Astrocyte (in vitro differentiated cells and primary cell): Measurements from ENCODE around the gene LIM2. TPM values are rescaled to one million over a fixed set of nuclear protein-coding genes. Genes with fewer than 3 reads are reported as not detected.

Source experiments
- DNase-seq: peaks from one replicate; pipeline ENCODE4 v3.0.0-alpha.2; 2010; ENCODE audit warnings: low read depth
- FAIRE-seq: peaks from 2 replicates; lab custom pipeline; 2011; peaks lifted over from hg19 to GRCh38; lab: Jason Lieb, UNC
- H2AFZ ChIP-seq: 2 replicates; pipeline ENCODE4 v1.6.0; 2012; ENCODE audit warnings: low read depth, low read length, inconsistent platforms
- H3K27ac ChIP-seq: 2 replicates; pipeline ENCODE4 v1.5.1; 2011; ENCODE audit warnings: low read depth, low read length, inconsistent platforms
- H3K27me3 ChIP-seq: 2 replicates; pipeline ENCODE4 v1.6.0; 2011; ENCODE audit warnings: low read length, inconsistent platforms; ENCODE audit not compliant: insufficient read depth
- H3K36me3 ChIP-seq: 2 replicates; pipeline ENCODE4 v1.5.1; 2011; ENCODE audit warnings: low read length, inconsistent platforms; ENCODE audit not compliant: insufficient read depth
- H3K4me1 ChIP-seq: 2 replicates; pipeline ENCODE4 v1.5.1; 2011; ENCODE audit warnings: low read length, inconsistent platforms; ENCODE audit not compliant: insufficient read depth
- H3K4me2 ChIP-seq: 2 replicates; pipeline ENCODE4 v1.6.0; 2012; ENCODE audit warnings: low read length, inconsistent platforms
- H3K4me3 ChIP-seq: 2 replicates; pipeline ENCODE4 v1.5.1; 2011; ENCODE audit warnings: low read depth, mild to moderate bottlenecking, low read length, inconsistent platforms; ENCODE audit not compliant: insufficient read depth
- H3K79me2 ChIP-seq: 2 replicates; pipeline ENCODE4 v1.6.0; 2012; ENCODE audit warnings: mild to moderate bottlenecking, low read length, inconsistent platforms; ENCODE audit not compliant: insufficient read depth
- H3K9ac ChIP-seq: 2 replicates; pipeline ENCODE4 v1.6.0; 2012; ENCODE audit warnings: mild to moderate bottlenecking, low read length, inconsistent platforms
- H3K9me3 ChIP-seq: 2 replicates; pipeline ENCODE4 v1.5.1; 2012; ENCODE audit warnings: low read depth, mild to moderate bottlenecking, low read length, inconsistent platforms; ENCODE audit not compliant: insufficient read depth
- H4K20me1 ChIP-seq: 2 replicates; pipeline ENCODE4 v1.6.0; 2012; ENCODE audit warnings: low read length, inconsistent platforms; ENCODE audit not compliant: insufficient read depth
- H3K27ac Mint-ChIP-seq: one replicate; pipeline ENCODE4 v1.8.0; 2021; ENCODE audit warnings: mild to moderate bottlenecking, mixed read lengths; ENCODE audit not compliant: unreplicated experiment
- H3K27me3 Mint-ChIP-seq: one replicate; pipeline ENCODE4 v1.8.0; 2021; ENCODE audit warnings: low read depth, mixed read lengths; ENCODE audit not compliant: unreplicated experiment
- H3K36me3 Mint-ChIP-seq: one replicate; pipeline ENCODE4 v1.8.0; 2021; ENCODE audit warnings: low read depth, mixed read lengths; ENCODE audit not compliant: unreplicated experiment
- H3K4me1 Mint-ChIP-seq: one replicate; pipeline ENCODE4 v1.8.0; 2021; ENCODE audit warnings: low read depth, mixed read lengths; ENCODE audit not compliant: unreplicated experiment
- H3K4me3 Mint-ChIP-seq: one replicate; pipeline ENCODE4 v1.8.0; 2021; ENCODE audit warnings: mild to moderate bottlenecking, moderate library complexity, mixed read lengths; ENCODE audit not compliant: unreplicated experiment
- H3K9me3 Mint-ChIP-seq: one replicate; pipeline ENCODE4 v1.8.0; 2021; ENCODE audit warnings: mild to moderate bottlenecking, mixed read lengths; ENCODE audit not compliant: unreplicated experiment
- CTCF ChIP-seq: IDR thresholded peaks from 2 replicates; pipeline ENCODE4 v1.5.1; 2011; ENCODE audit warnings: low read depth, mild to moderate bottlenecking, inconsistent platforms, low read length, moderate library complexity; ENCODE audit not compliant: insufficient read depth
- EZH2 ChIP-seq: IDR thresholded peaks from 2 replicates; pipeline ENCODE4 v1.6.1; 2012; ENCODE audit warnings: mild to moderate bottlenecking, low read length, inconsistent platforms; ENCODE audit not compliant: insufficient read depth
- total RNA-seq: library from RNA; stranded (reverse); gene quantifications from 2 replicates; pipeline ENCODE4 v1.2.1, GENCODE V29; 2021

The LIM2 gene
- total RNA-seq, 1 donor from 2014 or later = not detected

DNA sequence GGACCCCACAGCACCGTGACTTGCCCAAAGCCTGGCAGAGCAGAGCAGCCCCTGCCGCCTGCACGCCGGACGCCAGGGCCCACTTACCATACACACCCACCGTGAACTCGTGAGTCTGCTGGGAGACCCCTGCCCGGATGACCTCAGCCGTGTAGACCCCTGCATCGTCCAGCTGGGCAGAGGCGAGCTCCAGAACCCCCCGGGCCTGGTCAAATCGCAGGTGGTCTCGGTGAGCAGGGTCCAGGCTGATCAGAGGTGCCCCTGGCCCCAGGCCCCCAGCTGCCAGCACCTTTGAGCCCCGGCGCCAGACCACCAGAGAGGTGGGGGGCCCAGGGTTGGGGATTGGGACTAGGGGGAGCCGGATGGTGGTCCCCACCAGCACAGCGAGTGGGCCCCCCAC, 46.7 kb downstream of the LIM2 start:
- no peaks in the 10 kb centered on the region for H3K79me2 ChIP-seq
- H3K4me2 ChIP-seq = no peak overlapping the region
- FAIRE-seq = no peak
- Mint-ChIP-seq H3K4me1 (no peaks in the 10 kb centered on the region), H3K36me3 (peaks cover 10% of the 10 kb centered on the region), H3K27ac (no peak overlapping the region), H3K9me3 (no peaks in the 10 kb centered on the region), H3K27me3 (peaks cover 17% of the 10 kb centered on the region), H3K4me3 (peak overlapping the region; percentile 69)
- no peak overlapping the region for H3K27ac ChIP-seq
- no peak for DNase-seq
- H3K36me3 ChIP-seq = no peaks in the 10 kb centered on the region
- no peaks in the 10 kb centered on the region for H3K9me3 ChIP-seq
- H2AFZ ChIP-seq = no peak overlapping the region
- H4K20me1 ChIP-seq = no peaks in the 10 kb centered on the region
- no peak overlapping the region for H3K9ac ChIP-seq
- no peaks in the 10 kb centered on the region for H3K27me3 ChIP-seq
- H3K4me1 ChIP-seq = peaks cover 3% of the 10 kb centered on the region
- H3K4me3 ChIP-seq = no peak overlapping the region
- no peak for TF ChIP-seq CTCF
- TF ChIP-seq EZH2 = no peak

DNA sequence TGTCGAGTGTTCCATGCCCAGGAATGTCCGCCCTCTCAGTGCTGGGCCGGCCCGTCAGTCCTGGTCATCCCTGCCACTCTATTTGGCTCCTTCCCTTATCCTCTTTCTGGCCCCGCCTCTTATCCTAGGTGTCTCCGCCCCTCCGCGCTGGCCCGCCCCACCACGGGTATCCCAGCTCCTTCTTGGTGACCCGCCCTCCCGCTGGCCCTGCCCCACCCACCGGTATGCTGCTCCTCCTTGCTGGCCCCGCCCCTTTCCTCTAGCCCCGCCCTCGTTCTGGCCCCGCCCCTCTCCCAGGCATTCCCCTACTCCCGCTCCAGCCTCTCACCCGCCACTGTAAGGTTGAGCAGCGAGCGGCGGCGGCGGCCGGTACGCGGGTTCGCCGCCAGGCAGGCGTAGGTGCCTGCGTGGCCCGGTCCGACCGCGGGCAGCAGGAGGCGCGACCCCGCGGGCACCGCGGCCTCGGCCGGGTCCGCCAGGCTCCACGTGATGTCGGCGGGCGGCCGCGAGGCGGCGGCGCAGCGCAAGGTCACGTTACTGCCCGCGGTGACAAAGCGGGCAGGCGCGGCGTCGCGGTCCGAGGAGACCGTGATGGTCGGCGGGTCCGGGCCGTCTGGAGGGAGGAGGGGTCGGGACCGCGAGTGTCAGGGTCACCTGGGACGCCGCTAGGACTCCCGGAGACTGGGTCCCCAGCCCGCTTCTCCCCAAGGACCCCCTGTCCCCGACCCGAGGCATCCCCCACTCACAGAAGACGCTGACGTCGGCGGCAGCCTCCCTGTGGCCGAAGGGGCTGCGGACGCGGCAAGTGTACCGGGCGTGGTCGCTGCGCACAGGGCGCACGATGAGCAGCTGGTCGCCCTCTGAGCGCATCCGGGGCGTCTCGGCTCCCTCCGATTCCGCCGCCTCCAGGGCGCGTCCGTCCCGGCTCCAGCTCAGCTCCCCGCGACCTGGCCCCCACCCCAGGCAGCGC, 47.8 kb downstream of the LIM2 start:
- peak overlapping the region; percentile 54 for H3K4me3 ChIP-seq
- no peak overlapping the region for H3K27ac ChIP-seq
- H3K79me2 ChIP-seq = no peaks in the 10 kb centered on the region
- H3K27ac Mint-ChIP-seq = peak overlapping the region; percentile 78
- no peaks in the 10 kb centered on the region for H3K36me3 ChIP-seq
- H3K27me3 ChIP-seq = no peaks in the 10 kb centered on the region
- H3K4me2 ChIP-seq = peak overlapping the region; percentile 83
- no peaks in the 10 kb centered on the region for H3K4me1 Mint-ChIP-seq
- H3K4me3 Mint-ChIP-seq = peak overlapping the region; percentile 94
- FAIRE-seq (no peak), DNase-seq (peak; percentile 86)
- peak overlapping the region; percentile 80 for H2AFZ ChIP-seq
- H3K36me3 Mint-ChIP-seq = peaks cover 8% of the 10 kb centered on the region
- peak overlapping the region; percentile 57 for H3K9ac ChIP-seq
- H3K9me3 Mint-ChIP-seq = no peaks in the 10 kb centered on the region
- H3K27me3 Mint-ChIP-seq = peaks cover 17% of the 10 kb centered on the region
- TF ChIP-seq CTCF (no peak), EZH2 (peak; percentile 30)
- peaks cover 3% of the 10 kb centered on the region for H3K4me1 ChIP-seq
- H4K20me1 ChIP-seq = no peaks in the 10 kb centered on the region
- no peaks in the 10 kb centered on the region for H3K9me3 ChIP-seq

DNA sequence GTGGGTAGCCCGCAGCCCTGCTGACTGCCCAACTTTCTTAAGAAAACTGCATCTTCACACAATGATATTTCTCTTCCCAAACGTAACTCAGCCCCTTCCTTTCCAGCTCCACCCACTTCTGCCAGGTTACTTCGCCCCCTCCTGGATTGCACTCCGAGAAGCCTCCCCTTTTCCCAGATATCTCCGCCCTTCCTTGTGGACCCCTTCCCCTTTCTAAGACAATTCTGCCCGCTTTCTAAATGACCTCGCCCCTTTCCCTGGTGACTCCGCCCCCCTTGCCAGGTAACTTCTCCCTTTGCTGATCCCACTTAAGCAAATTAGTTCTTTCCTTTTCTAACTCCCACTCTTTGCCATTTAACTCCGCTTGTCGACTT, 48.5 kb downstream of the LIM2 start:
- Histone ChIP-seq H3K79me2 (no peaks in the 10 kb centered on the region), H4K20me1 (no peaks in the 10 kb centered on the region), H3K4me2 (peak overlapping the region; percentile 83), H3K27ac (no peak overlapping the region), H3K9ac (no peak overlapping the region), H3K4me3 (peak overlapping the region; percentile 54), H3K9me3 (no peaks in the 10 kb centered on the region), H3K36me3 (no peaks in the 10 kb centered on the region), H3K4me1 (peaks cover 3% of the 10 kb centered on the region), H2AFZ (peak overlapping the region; percentile 54), H3K27me3 (no peaks in the 10 kb centered on the region)
- peak overlapping the region; percentile 78 for H3K27ac Mint-ChIP-seq
- H3K4me1 Mint-ChIP-seq = no peaks in the 10 kb centered on the region
- peaks cover 7% of the 10 kb centered on the region for H3K36me3 Mint-ChIP-seq
- FAIRE-seq = no peak
- no peak for TF ChIP-seq CTCF
- TF ChIP-seq EZH2 = no peak
- no peaks in the 10 kb centered on the region for H3K9me3 Mint-ChIP-seq
- DNase-seq = no peak
- peaks cover 15% of the 10 kb centered on the region for H3K27me3 Mint-ChIP-seq
- peak overlapping the region; percentile 94 for H3K4me3 Mint-ChIP-seq
